ENCODE data around the gene ZC3H13. TPM values are rescaled to one million over a fixed set of nuclear protein-coding genes. Genes with fewer than 3 reads are reported as not detected.
"Not testable (repeated sequence)": the region's sequence is repeated elsewhere in the genome, so short reads cannot be mapped to it uniquely, and the experiment has no call there.

Gene ZC3H13
- total RNA-seq, 1 experiment from 2014 or later: 21.2 TPM

DNA sequence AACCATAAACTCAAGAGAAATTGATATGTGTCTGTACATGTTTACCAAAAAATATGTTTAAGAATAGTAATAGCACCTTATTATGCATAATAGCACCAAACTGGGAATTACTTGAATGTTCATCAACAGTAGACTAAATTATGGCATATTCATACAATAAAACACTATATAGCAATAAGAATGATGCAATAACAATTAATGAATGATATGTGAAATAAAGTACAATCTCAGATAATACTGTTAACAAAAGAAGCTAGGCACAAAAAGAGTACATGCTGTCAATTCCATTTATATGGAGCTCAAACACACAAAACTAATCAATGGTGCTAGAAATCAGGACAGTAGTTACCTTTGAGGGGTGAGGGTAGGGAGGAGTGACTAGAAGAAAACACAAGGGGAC, 36.3 kb downstream of the ZC3H13 start:
- no peak for DNase-seq (ENCODE audit: extremely low read depth, low read depth)

DNA sequence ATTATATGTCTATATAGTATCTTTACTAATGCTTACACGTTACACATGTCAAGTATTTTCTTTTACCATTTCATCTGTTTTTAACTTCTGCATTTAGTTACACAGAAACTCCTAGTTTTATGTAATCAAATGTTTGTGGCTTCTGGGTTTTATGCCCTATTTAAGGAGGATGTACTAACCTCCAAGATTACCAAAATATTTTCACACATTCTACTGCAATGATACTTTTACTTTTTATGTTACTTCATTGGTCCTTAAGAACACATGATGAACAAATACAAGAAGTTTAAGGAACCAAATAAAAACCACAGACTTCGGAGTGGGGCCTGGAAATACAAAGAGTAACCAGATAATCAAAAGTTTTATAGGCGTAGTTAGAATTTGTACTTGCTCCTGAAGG, 37.2 kb downstream of the ZC3H13 start:
- no peak for DNase-seq (ENCODE audit: extremely low read depth, low read depth)

DNA sequence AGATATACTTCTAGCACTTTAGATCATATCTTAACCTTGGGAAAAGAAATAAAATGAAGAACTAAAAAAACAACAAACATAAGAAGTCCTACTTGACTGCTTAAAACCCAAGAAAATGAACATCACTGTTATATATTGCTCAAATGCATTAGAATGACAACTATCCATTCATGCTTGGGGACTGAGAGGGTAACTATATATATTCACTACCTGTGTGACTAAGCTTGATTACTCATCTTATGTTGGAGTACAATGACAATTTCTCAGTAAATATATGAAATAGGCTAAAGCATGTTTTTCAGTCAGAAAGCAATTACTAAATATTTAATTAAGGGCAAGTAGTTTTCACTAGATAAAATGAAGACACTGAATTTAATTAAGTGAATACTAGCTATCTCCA, 40.1 kb downstream of the ZC3H13 start:
- DNase-seq (ENCODE audit: extremely low read depth, low read depth): no peak

DNA sequence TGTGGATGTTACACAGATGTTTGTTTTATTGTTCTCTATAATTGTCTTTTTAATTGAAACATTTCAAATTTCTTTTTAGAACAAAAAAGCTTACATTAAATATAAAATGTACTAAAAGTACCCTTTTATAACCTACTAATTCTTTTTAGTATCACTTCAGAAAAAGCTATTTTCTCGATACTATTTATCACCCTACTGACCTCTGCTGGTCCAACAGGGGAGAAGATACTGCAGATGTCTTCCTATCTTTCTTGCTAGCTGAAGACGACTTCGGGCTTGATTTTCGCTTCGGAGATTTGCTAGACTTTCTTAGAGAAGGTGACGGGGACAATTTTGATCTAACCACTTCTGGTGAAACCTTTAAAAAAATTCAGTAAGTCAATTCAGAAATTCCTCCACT, 42.4 kb downstream of the ZC3H13 start:
- no peak for DNase-seq (ENCODE audit: extremely low read depth, low read depth)

DNA sequence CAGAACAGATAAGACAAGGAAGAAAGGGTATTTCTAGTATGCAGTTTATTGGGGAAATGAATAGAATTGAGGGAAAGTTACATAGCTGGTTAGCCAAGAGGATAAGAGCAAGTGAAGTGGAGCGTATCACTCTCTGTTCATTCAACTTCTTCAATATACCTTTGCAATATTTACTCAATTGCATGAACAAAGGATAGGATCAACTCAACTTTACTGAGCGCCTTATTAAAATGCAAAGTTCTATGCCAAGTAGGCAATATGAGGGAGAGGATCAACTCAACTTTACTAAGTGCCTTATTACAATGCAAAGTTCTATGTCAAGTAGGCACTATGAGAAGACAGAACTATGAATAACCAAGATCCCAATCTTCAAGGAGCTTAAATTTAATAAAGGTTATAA, 43.9 kb downstream of the ZC3H13 start:
- no peak for DNase-seq (ENCODE audit: extremely low read depth, low read depth)

DNA sequence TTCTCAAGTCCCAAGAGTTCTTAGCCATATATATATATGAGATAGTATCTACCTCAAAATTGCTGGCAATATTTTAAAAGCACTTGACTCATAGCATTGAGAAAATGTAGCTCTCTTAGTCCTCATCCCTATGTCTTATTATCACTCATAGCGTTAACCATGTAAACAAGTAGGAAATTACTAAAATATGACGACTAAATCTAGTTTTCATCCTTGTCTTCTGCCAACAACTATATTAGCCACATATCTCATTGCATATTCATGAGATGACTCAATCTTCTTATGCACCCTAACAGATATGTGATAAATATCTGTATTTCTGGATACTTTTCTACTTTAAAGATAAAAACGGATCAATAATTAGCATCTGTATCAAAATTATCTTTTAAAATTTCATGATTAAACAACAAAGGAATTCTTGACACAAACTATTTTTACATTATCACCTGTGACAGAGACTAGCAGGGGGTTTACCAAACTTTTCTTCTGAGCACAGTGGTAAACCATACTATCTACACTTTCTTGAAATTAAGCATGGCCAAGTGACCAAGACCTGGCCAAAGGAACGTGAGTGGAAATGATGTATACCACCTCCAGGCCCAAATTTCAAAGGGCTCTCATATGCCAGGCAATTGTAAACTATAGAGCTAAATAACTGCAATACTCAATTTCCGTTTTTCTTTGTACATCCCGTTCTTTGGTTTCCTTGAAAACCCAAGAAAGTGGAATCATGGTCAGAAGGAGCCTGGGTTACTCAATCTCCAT, 45.7 kb downstream of the ZC3H13 start:
- DNase-seq (ENCODE audit: extremely low read depth, low read depth): no peak

DNA sequence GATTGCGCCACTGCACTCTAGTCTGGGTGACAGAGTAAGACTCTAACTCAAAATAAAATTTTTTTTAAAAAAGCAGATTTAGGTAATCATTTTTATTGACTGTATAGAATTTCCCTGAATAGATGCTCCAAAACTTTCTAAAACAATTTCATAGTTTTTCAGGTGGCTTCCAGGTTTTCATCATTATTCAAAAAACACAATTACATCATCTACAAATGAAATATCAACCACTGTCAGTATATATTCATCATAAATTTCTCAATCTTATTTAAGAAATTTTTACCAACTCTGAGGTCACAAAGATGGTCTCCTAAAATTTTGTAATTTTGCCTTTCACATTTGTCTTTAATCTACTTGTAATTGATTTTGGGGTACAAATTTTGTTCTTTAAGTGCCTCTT, 48.1 kb downstream of the ZC3H13 start:
- no peak for DNase-seq (ENCODE audit: extremely low read depth, low read depth)

DNA sequence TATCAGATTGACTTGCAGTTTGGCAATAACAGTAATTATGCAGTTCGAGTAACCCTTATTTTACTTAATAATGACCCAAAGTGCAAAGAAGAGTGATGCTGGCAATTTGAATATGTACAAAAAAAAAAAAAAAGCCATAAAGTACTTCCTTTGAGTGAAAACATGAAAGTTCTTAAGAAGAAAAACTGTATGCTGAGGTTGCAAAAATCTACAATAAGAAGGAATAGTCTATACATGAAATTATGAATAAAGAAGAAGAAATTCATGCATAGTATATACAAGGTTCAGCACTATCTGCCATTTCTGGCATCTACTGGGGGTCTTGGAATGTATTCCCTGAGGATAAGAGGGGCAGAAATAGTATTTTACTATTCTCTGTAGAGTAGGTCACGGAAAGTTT, 55.9 kb downstream of the ZC3H13 start:
- no peak for DNase-seq (ENCODE audit: extremely low read depth, low read depth)

DNA sequence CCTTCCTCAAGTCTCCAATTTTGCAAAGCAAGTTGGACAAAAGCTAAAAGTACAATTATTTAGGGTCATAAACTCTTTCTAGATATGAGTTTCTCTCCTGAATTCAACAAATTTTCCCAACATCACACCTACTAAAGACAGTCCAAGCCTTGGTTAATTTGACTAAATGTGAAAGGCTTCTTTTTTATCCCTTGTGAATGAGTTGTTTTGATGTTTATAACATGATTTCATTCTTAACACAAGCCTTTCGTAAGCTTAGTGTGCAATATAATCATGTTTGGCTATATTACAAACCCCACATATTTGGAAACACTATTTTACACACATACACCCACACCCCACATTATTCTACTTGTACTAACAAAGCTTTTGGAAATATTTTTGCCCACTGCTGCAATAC, 57.3 kb downstream of the ZC3H13 start:
- no peak for DNase-seq (ENCODE audit: extremely low read depth, low read depth)

DNA sequence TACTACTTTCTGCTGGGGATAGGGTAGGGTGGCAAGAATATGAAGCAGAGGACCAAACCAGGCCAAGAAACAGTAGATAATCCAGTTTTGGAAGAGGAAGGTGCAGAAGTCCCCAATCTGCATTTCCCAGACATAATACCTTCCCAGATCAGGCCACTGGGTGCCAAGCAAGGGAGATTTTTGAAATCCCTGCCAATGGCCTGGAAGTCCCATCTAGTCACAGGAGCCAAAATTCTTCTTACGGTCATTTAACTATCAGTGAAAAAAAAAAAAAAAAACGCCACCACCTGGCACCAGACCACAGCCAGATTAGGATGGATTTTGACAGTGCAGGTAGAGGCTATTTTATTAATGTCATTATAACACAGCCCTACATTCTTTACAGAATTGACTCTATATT, 57.8 kb downstream of the ZC3H13 start:
- no peak for DNase-seq (ENCODE audit: extremely low read depth, low read depth)

DNA sequence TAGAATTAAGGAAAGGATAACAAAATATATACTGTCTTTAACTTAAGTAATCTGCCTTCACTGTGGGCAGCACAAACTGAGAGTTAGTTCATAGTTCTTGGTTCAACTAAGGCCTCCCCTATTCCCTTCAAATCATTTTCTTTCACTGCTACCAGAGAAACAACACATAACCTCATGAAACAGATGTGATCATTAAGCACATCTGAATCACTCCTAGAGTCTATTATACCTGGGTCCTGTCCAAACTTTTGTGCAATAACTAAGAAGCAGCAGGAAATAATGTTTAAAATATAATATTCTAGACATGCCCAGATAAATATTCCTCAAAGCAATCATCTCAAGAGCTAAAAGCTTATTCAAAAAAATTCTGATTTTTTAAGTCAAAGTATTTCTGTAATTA, 62.9 kb downstream of the ZC3H13 start:
- no peak for DNase-seq (ENCODE audit: extremely low read depth, low read depth)

DNA sequence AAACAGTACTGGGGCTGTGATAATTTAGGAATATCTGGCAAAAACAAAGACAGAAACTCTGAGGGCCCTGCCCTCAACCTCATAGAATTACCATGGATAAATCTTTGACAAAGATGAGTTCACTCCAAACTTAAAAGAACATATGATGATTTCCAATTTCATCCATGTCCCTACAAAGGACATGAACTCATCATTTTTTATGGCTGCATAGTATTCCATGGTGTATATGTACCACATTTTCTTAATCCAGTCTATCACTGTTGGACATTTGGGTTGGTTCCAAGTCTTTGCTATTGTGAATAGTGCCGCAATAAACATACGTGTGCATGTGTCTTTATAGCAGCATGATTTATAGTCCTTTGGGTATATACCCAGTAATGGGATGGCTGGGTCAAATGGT, 71.4 kb downstream of the ZC3H13 start:
- DNase-seq (ENCODE audit: extremely low read depth, low read depth): not testable (repeated sequence)

DNA sequence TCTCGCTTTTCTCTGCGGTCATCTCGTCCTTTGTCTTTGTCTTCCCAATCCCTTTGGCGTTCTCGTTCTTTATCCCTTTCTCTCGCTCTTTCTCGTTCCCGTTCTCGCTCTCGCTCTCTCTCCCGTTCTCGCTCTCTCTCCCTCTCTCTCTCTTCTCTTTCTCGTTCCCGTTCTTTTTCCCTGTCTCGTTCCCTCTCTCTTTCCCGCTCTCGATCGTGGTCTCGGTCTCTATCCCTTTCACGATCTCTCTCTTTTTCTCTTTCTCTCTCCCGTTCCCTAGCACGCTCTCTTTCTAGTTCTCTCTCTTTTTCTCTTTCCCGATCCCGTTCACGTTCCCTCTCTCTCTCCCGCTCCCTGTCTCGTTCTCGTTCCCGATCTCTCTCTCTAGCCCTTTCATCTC, 77.2 kb downstream of the ZC3H13 start:
- no peak for DNase-seq (ENCODE audit: extremely low read depth, low read depth)

DNA sequence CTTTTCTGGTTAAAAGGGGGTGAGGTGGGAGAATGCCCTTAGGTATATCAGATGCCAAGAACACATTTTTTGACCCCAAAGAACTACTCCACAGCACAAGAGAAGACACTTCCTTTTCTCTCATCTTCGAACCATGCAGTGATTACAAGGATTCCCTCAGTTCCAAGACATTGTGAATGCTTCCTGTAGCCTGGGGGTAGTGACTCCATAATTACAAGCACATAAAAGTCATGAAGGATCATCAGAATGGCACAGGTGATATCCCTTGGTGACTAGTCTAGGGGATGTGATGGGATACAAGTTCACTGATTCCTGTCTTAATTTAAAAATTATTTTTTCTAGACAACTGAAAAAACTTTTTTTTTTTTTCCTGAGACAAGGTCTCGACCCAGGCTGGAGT, 78.0 kb downstream of the ZC3H13 start:
- no peak for DNase-seq (ENCODE audit: extremely low read depth, low read depth)

DNA sequence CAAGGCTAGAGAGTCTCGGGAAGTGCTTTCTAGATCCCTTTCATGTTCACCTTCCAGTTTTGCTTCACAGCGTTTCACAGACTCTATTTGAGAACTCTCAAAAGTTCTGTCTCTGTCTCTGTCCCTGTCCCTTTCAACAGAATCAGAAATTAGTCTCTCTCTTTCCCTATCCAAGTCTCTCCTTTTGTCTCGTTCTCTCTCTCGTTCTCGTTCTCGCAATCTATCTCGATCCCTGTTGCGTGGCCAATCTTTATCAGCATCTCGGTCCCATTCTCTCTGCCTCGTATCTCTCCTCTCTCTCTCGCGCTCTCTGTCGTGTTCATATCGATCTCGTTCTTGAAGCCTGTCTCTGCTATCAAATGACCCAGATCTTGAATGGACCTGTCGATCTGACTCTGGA, 85.0 kb downstream of the ZC3H13 start:
- DNase-seq (ENCODE audit: extremely low read depth, low read depth): no peak

DNA sequence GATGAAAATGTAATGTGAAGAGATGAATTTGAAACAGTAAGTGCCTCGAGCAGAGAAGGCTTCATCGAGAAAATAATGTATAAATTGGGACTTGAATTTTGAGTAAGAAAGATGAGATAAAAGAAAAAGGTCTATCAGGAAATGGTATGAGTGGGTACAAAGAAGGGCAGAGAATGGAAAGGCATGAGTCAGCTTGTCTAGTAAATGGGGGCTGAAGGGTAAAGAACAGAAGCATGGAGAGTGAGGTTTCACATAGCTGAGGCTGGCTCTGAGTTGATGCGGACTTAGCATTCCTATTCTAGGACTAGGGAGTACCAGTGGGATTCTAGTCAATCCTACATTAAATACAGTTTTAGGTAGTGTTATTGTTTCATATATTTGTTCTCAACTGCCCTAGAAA, 85.8 kb downstream of the ZC3H13 start:
- no peak for DNase-seq (ENCODE audit: extremely low read depth, low read depth)

DNA sequence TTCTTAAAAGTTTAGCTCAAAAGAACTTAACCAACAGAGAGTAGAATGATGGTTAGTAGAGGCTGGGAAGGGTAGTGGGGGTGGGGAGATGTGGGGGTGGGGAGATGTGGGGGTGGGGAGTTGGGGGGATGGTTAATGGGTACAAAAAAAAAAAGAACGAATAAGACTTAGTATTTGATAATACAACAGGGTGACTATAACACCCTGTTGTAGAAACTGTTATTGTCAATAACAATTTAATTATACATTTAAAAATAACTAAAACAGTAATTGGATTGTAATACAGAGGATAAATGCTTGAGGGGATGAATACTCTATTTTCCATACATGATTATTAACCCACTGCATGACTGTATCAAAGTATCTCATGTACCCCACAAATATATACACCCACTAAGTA, 91.1 kb downstream of the ZC3H13 start:
- DNase-seq (ENCODE audit: extremely low read depth, low read depth): no peak

DNA sequence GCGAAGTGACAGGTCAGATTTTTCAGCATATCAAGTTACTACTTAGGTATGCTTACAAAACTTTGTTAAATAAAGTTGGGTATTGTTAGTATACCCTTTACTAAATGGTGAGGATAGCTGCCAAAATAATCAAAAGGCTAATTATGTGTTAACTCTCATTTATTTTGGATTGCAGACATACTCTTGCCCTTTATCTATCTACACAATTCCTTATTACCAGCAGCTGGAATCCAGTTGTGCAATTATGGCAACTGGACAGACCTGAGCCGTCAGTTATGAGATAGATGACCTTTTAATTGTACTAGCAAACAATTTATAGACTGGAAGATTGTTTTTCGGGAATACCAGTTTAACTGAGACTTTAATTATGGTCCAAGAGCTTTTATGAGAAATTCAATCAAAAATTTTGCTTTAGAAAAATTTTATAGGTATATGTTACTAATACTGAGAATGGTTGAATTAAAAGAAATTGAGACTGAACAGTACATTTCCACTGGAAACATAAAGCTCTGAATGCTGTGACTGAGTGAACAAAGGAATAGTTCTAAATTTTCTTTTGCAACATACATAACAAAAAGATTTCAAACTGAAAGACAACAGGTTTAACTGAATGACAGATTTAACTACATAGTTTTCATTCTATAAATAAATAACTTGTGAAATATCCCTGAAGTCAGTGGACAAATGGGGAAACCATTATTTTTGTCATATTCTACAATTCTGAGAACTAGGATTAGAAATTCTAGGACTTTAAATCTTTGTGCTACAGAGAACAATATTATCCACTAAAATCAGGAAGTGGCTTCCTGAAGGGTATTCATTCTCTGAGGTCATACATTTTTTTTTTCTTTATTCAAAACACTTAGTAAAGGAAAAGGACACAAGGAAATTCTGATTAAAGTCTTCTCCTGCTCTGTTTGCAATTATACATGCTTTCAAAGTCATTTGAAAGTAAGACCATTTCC, 97.4 kb downstream of the ZC3H13 start:
- no peak for DNase-seq (ENCODE audit: extremely low read depth, low read depth)

DNA sequence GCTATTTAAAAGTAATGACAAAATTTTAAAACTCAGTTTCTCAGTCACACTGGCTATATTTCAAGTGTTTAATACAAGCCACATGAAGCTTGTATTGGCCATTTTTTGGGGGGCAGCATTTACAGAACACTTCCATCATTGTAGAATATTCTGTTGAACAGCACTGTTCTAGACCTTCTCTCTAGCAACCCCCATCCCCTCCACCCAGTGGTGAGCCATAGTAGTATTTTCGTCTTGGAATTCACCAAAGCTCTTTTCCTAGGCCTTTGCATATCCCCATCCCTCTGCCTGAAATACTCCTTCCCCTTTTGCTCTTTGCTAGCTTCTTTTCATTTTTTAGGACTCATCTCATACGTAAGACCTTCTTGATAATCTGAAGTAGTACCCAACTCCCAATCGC, 99.5 kb downstream of the ZC3H13 start:
- no peak for DNase-seq (ENCODE audit: extremely low read depth, low read depth)

DNA sequence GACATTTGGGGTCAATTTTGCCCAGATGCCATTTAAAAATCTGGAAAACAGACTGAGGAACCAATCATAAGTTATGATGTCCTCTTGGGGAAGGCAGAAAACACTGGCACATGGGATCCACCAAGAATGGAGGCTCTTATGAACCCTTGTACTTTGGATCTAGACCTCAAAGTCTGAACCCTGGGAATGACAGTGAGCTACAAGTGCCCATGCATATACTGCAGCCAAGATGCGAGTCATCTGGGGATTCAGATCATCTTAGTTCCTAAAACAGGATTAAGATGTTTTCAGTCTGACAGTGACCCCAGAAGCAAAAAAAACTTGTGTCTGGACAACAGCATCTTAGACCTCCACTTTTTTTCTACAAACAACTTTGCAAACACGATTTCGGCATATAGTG, 100.8 kb downstream of the ZC3H13 start:
- DNase-seq (ENCODE audit: extremely low read depth, low read depth): no peak

DNA sequence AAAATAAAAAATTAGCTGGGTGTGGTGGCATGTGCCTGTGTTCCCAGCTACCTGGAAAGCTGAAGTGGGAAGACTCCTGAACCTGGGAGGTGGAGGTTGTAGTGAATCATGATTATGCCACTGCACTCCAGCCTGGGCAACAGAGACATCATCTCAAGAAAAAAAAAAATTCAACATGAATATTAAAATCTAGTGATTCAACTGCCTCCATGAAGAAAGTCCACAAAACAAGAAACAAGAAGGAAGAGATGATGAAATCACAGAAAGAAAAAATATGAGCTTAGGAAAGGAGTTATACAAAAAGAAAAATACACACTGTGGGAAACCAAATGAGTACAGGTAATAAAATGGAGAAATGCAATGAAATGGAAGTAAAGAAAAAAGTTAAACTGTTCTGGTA, 101.4 kb downstream of the ZC3H13 start:
- no peak for DNase-seq (ENCODE audit: extremely low read depth, low read depth)

DNA sequence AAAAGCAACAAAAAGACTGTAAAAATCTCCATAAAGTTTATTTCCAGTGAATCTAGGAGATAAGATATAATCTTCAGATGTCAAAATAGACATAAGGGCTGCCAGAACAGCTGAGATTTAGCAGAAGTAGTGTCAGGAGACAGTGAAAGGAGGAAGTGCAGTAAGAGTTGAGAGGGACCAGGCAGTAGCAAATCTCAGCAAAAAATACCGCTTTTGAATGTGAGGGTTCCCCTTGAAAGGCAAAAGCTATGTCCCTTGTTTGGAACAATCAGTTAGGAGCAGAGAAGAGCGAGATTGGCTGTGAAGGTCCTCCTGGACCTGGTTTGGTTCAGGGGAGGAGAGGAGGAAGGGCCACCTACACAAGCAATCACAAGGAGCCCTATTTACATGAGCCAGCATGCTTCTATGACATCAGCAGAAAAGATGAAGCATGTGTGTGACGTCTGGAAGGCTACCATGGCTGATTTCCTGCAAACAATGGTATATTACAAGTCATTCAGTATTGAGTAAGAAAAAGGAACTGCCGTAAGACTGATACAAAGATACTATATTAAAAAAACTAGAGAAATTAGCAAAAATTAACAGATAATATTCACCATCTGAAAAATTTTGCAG, 102.1 kb downstream of the ZC3H13 start:
- no peak for DNase-seq (ENCODE audit: extremely low read depth, low read depth)
